ENCODE data around the gene GPR179.

DNA sequence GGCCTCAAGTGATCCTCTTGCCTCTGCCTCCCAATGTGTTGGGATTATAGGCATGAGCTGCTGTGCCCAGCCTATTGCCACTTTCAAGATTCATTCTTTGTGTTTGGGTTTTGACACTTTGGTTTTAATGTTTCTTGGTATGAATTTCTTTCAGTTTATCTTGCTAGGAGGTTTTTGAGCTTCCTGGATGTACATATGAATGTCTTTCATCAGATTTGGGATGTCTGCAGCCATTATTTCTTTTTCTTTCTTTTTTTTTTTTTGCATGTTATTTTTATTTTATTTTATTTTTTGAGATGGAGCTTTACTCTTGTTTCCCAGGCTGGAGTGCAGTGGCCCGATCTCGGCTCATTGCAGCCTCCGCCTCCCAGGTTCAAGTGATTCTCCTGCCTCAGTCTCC lies 28.3 kb downstream of the GPR179 start:
- TF ChIP-seq, protein P1, sequence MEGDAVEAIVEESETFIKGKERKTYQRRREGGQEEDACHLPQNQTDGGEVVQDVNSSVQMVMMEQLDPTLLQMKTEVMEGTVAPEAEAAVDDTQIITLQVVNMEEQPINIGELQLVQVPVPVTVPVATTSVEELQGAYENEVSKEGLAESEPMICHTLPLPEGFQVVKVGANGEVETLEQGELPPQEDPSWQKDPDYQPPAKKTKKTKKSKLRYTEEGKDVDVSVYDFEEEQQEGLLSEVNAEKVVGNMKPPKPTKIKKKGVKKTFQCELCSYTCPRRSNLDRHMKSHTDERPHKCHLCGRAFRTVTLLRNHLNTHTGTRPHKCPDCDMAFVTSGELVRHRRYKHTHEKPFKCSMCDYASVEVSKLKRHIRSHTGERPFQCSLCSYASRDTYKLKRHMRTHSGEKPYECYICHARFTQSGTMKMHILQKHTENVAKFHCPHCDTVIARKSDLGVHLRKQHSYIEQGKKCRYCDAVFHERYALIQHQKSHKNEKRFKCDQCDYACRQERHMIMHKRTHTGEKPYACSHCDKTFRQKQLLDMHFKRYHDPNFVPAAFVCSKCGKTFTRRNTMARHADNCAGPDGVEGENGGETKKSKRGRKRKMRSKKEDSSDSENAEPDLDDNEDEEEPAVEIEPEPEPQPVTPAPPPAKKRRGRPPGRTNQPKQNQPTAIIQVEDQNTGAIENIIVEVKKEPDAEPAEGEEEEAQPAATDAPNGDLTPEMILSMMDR (IDR thresholded peaks at IDR 0.05): no peak
- TF ChIP-seq POLR2A (IDR thresholded peaks at IDR 0.05): no peak

Data from uterus (tissue), 2 donors.